Measurements from ENCODE around the gene LIN54. TPM values are rescaled to one million over a fixed set of nuclear protein-coding genes. Genes with fewer than 3 reads are reported as not detected.

The LIN54 gene
- total and polyA plus RNA-seq, 9 of the 15 experiments (the other 6 are each of a cell fraction or from before 2014, with no cell fraction given): 2.2 to 22.5 (median 15.8) TPM

GRCh38 chr4:83012687-83013419 lies 2.2 kb upstream of the LIN54 start (continued):
- TF ChIP-seq UBTF (IDR thresholded peaks at IDR 0.05; ENCODE audit: borderline replicate concordance in 1 of 2, low read depth in 2 of 2, low read length in 2 of 2): peak in 1 of 2 experiments; percentile 84; a peak in 1 of 4 replicates
- TF ChIP-seq MCM2 (IDR thresholded peaks at IDR 0.05; ENCODE audit: low read depth): no peak
- TF ChIP-seq ZNF76 (CRISPR knock-in tag; IDR thresholded peaks at IDR 0.05; ENCODE audit: borderline replicate concordance): no peak
- TF ChIP-seq TARDBP (IDR thresholded peaks at IDR 0.05): no peak
- peak; percentile 87 for TF ChIP-seq GABPA (tag; conservative IDR thresholded peaks at IDR 0.05; ENCODE audit: low read depth)
- no peak for TF ChIP-seq THAP12 (CRISPR knock-in tag; IDR thresholded peaks at IDR 0.05)
- no peak for TF ChIP-seq RBM15 (IDR thresholded peaks at IDR 0.05; ENCODE audit: insufficient read depth, low read length)
- TF ChIP-seq SAFB (IDR thresholded peaks at IDR 0.05; ENCODE audit: borderline replicate concordance, low read depth, low read length): 0 out of 2 replicates have a peak, but pooled peaks have one; percentile 2
- TF ChIP-seq NUFIP1 (IDR thresholded peaks at IDR 0.05; ENCODE audit: partially characterized antibody): peak; percentile 80
- TF ChIP-seq SRSF9 (IDR thresholded peaks at IDR 0.05; ENCODE audit: borderline replicate concordance, low read depth, low read length): no peak
- TF ChIP-seq DEAF1 (CRISPR knock-in tag; IDR thresholded peaks at IDR 0.05): peak; percentile 51
- peak; percentile 92 for TF ChIP-seq POLR2G (IDR thresholded peaks at IDR 0.05; ENCODE audit: low read depth, low read length)
- TF ChIP-seq BHLHE40 (IDR thresholded peaks at IDR 0.05; ENCODE audit: low read length): peak; percentile 98
- no peak for TF ChIP-seq HNRNPL (IDR thresholded peaks at IDR 0.05; ENCODE audit: low read depth, low read length)
- TF ChIP-seq ZC3H11A (IDR thresholded peaks at IDR 0.05; ENCODE audit: low read depth, low read length): peak; percentile 82
- TF ChIP-seq NONO (IDR thresholded peaks at IDR 0.05; ENCODE audit: low read depth in 2 of 2, low read length in 1 of 2): peak; percentile 72 to 98; a peak in 3 of 4 replicates
- no peak for TF ChIP-seq CREBBP (IDR thresholded peaks at IDR 0.05; ENCODE audit: low read depth, low read length)
